GM19023 (cell line): Measurements from ENCODE around the gene KLK7.

ENCODE experiments used
- ATAC-seq: cut with Tn5 transposase; IDR thresholded peaks from one replicate; pipeline ENCODE4 v1.9.1; 2021; ENCODE audit warnings: mild to moderate bottlenecking, moderate library complexity; ENCODE audit not compliant: unreplicated experiment

KLK7 gene

DNA sequence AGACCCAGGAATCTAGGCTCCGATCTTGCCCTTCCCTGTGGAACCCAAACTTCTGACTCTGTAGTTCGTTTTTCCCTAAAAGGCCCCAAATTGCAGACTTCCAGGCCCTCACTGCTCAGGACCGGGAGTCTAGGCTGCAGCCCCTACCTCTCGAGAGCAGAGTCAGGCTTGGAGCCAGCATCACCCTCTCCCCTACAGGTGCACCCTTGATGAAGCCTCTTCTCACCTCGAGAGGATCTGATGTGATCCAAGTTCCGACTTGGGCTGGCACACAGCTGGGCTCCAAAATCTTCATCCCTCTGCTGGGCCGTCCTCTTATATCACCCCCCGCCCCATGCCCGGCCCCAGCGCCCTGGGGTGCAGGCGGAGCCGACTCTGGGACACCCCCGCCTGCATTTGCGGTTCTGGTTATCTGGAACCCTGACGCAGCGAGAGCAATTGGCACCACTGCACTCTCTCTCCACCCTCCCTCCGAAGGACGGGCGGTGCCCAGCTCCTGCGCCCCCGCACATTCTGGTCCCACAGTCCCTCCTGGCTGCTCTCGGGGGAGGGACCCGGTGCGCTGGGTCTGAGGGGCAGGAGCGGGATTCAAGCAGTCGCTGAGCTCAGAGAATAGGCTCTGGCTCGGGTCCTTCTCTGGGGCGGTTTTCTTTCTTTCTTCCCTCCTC, at the start of gene KLK7:
Gene KLK7 (minus strand): TSS at position 293 of the 668 bp plus-strand sequence. CDS start 1,518 bp downstream, outside the sequence.
- ATAC-seq, result no peak

DNA sequence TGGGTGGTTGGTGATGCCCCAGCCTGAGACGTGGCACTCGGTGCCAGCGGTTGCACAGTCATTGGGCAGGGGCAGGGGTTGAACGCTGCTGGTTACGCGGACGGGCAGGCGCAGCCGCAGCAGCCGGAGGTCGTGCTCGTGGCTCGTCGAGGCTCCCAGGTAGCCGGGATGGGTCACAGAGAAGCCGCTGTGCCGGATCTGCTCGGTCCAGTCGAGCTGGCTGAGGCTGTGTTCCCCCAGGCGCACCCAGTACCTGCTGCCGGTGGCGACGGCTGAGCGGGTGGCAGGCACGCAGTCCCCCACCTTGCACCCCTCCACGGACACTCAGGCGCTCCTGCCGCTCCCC, 48.1 kb upstream of the KLK7 start:
- no peak for ATAC-seq

DNA sequence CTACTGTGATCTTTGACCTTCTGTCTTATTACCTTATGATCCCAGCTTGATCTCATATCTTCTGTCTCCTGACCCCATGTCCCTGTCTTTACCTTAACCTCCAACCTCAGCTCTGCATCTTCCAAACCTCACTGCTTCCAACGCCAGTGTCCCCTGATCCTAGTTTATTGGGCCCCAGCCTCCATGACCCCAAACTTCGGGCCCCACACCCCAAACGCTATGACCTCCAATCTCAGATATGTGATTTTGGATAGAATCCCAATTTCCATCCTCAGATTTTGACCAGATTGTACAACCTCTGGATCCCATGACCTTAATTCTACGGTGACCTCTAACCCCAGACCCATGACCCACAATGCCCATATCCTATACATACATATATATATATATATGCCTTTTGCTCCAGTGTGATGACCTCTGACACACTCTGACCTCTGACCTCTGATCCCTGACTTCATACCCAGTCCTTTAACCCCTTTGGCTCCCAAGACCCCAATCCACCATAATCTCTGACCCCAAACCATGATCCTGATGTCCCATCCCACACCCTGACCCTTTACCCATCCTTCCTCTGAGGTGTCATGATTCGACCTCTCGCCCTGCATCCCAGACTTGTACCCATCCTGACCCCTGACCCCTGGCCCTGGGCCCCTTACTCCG, 47.6 kb upstream of the KLK7 start:
- no peak for ATAC-seq

DNA sequence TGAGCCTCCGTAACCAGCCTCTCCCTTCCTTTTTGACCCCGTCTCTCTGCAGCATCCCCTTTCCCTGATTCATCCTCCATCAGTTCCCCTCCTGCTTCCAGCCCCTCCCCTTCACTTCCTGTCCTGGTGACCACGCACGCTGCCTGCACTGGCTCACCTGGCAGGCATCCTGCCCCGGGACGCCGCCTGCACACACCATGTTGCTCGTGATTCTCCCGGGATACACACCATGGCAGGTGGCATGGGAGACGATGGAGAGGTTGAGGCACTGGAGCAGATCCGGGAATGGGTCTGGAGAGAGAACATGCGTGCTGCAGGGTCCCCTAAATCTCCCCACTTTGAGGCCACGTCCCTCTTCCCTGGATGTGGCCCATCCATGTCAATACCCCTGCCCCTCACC, 46.9 kb upstream of the KLK7 start:
- ATAC-seq, result no peak

DNA sequence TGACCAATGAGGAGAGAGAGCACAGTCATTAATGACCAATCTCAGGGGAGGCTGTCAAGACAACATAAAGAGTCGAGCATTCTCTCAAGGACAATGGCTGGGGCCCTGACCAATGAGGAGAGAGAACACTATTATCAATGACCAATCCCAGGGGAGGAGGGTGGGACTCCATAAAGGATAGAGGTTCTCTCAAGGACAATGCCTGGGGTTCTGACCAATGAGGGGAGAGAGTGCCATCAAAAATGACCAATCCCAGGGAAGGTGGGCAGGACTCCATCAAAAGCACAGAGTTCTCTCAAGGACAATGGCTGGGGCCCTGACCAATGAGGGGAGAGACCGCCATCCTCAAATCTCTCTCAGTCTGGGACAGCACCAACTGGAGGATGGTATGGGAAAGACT, 46.0 kb upstream of the KLK7 start:
- no peak for ATAC-seq

DNA sequence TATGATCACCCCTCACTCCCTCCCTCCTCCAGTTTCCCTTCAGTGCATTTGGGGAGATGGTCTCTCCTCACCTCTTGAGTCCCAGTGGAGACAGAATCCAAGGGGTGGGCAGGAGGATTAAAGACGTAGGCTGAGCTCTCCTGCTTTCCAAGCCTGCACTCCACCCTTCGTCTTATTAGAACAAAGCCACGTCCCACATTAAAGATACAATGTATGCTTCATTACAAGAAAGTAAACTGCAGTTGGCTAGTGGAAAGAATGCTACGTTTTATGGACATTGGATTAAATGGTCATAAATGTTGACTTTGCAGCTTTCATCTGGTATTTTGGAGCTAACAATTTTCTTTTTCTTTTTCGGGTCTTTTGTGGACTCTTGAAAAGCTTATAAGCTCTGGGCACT, 44.2 kb upstream of the KLK7 start:
- no peak for ATAC-seq

DNA sequence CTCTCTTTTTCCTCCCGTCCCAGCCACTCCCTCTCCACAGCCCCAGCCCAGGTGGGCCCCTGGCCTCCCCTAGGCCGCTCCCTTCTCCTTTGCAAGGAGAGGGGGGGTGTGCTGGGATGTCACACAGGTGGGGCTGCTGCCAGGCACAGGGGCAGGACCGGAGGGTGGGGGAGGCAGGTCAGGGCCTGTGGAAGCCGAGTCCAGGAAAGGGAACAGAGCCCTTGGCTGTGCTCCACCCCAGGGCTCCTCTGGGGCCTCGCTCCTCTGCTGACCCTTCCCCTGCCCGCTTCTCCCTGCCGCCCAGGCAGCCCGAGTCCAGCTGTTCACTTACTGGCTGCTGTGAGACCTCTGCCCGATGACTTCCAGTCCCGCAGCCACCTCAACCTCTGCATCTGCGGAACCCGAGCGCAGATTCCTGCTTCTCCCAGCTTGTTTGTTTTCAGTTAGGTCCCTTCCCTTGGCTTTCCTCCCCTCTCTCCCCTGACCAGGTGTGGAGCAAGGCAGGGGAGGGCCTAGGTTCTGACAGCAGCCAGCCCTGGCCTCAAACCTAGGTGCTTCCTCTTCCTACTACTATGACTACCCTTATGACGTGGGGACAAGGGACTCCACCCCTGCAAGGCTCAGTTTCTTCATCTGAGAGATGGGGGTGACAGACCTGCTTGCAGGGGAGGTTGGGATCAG, 43.5 kb upstream of the KLK7 start:
- ATAC-seq, result no peak

DNA sequence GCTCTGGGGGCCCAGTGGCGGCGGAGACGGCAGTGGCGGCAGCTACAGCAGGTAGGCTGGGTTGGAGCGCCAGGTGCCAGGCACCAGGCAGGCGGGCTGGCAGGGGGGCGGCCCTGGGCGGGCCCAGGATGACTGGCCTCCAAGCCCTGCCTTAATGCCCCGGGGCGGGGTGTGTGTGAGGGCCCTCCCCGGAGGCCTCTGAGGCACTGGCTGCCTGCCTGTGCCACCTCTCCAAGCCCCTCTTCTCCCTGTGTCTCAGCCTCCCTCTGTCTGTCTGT, 42.8 kb upstream of the KLK7 start, which contains the start of gene KLK11:
Gene KLK11 (minus strand): TSS at position 63 of the 278 bp plus-strand sequence. CDS start 985 bp downstream, outside the sequence.
- ATAC-seq, result no peak

DNA sequence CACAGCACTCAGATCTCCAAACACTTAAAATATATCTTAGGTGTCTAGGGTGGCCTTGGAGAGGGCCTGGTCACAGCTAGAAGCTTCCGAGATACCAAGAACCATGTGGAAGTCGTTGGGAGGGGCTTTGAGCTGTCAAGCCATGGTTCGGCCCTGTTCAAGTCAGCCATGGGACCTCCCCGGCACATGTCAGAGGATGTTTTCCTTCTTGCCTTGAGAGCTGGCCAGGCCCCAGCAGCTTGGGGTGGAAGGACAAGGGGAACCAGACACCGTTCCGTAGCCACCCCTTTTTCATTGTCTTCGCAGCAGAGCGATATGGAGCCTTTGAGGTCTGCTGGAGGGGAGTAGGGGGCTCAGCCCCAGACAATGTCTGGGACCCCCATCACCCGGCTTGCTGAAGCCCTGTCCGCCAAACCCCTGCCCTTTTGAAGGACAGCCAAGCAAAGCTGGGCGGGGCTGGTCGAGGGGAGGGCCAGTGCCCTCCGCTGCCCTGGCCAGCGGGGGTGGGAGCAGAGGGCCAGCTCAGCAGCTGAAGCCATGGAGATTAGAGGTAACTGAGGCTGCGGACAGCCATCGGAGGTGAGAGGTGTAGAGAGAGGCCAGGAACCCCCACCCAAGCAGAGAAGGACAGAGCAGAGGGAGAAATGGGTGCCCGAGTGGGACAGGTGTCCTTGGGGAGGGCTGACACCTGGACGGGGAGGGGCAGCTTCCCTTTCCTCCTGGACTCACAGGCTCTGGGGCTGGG, 42.3 kb upstream of the KLK7 start:
- ATAC-seq, result no peak

DNA sequence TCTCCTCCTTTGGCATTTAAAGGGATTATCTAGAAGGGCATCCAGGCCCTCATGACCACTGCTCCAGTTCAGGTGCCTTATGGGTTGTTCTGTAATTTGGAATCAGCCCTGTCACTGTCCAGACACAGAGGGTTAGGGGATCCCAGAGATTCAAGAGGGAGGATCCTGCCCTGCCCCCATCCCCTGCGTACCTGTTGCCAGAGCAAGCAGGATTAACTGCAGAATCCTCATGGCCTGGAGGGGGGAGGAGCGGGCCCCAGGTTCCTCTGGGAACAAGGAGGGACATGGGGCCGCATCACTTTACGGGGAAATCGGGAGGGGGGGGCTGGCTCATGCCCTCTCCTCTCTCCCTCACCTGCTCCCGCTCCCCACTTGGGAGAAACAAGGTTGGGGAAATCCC, 41.7 kb upstream of the KLK7 start:
- no peak for ATAC-seq

DNA sequence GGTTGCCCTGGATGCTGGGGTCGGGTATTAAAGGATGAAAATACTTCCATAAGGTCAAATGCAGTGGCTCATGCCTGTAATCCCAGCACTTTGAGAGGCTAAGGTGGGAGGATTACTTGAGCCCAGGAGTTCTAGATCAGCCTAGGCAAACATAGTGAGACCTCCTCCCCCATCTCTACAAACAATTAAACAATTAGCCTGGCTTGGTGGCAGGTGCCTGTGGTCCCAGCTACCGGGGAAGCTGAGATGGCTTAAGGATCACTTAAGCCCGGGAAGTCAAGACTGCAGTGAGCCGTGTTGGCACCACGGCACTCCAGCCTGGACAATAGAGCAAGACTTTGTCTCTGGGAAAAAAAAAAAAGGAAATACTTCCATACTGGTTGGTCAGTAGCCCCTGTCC, 41.2 kb upstream of the KLK7 start:
- no peak for ATAC-seq

DNA sequence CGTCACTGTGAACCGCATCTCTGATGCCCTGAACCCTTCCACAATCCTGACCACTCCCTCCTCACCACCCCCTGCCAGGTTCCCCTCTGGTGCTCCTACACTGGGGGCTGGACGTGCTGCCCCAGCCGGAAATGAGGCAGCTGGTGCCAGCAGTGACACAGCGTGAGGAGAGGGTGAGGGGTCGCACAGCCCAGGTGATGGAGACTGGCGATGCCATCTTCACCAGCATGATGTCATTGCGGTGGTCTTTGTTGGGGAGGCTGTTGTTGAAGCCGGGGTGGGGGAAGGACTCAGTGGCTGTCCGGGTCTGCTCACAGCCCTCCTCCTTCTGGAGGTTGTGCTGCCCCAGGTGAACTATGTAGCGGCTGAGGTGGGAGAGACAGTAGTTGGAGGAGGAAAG, 40.2 kb upstream of the KLK7 start:
- ATAC-seq, result no peak

DNA sequence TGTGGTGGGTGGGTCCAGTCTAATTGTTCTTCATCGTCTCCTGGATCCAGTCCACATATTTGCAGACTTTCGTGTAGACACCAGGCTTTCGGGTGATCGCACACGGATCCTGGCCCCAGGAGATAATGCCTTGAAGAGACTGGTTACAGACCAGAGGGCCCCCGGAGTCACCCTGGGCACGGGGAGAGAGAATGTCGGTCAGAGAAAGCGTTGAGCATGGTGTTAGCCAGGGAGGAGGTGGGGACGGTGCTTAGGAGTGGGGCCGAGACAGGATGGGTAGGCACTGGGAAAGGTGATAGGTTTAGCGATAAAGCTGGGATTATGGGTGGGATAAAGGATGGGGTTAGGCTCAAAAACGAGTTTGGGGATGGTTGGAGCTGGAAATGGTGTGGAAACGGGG, 38.8 kb upstream of the KLK7 start:
- no peak for ATAC-seq

DNA sequence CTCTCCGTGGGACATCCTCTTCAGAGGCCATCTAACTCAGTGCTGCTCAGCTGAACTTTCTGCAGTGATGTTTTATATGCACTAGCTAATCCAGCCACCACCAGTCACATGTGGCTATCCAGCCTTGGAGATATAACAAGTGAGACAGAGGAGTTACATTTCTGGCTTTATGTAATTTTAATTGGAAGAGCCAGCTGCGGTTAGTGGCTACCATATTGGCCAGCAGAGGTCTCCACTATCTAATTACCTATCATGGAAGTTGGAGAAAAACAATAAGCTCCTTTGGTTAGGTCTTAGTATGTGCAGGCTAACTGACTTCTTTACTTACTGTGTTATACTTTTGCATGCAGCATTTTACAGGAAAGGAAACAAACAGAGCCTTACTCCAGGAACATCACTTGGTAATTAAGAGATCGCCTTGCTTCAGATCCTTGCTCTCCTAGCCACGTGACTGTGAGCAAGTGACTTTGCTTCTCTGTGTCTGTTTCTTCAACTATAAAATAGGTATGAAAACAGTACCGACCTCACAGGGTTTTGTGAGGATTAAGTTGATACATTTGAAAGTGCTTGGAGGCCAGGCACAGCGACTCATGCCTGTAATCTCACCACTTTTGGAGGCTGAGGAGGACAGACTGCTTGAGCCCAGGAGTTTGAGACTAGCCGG, 37.4 kb upstream of the KLK7 start:
- ATAC-seq, result no peak

DNA sequence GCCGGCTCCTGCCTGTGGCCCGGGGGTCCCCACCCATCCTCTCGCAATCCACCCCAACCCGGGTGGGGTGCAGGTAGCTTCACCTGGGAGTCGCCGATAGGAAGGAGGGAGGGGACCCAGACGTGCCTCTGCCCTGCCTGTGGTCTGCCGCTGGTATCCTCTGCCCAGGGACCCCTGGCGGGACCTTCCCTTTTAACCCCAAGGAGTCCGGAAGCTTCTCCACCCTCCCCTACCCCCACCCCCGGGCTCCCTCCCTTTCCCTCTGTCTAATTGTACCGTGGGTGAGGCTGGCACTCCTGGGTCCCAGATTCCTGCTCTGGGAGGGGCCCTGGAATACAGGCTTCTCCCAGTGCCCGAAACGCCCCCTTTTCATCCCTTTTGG, 35.8 kb upstream of the KLK7 start, which contains the start of gene KLK10:
Gene KLK10 (minus strand): TSS at position 166 of the 382 bp plus-strand sequence. CDS start 579 bp downstream, outside the sequence.
- no peak for ATAC-seq

DNA sequence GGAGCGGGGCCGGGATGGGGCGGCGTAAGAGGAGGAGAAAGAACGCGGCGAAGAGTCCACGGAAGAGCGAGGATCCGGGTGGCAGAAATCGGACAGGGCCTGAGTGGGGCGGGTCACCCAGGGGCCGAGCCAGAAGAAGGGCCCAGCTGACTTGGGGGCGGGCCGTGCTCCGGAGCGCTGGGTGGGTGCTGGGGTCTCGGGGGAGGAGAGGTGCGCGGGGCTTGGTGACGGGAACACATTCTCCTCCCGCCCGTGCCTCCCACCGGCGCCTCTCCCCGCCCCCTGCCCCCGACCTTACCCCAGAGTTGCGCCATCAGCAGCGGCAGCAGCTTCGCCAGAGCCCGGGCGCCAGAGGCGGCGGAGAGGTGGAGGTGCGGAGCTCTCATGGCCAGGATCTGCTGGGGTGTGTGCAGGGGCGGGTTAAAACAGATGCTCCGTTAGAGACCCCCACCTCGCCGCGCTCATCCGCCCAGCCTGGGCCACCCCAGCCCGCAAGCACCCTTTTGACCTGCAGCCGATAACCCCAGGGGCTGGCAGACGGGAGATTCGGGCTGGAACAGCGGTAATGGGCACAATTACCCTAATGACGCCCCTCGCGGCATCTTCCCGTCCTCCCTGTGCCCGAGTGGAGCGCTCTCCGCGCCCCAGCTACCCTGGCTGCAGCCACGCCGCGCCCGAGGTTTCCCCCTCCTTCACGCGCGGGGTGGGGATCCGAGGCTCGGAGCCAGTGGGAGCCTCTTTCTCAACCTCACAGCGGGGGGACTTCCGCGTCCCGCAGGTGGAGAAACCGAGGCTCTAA, 35.2 kb upstream of the KLK7 start:
- ATAC-seq, result no peak

DNA sequence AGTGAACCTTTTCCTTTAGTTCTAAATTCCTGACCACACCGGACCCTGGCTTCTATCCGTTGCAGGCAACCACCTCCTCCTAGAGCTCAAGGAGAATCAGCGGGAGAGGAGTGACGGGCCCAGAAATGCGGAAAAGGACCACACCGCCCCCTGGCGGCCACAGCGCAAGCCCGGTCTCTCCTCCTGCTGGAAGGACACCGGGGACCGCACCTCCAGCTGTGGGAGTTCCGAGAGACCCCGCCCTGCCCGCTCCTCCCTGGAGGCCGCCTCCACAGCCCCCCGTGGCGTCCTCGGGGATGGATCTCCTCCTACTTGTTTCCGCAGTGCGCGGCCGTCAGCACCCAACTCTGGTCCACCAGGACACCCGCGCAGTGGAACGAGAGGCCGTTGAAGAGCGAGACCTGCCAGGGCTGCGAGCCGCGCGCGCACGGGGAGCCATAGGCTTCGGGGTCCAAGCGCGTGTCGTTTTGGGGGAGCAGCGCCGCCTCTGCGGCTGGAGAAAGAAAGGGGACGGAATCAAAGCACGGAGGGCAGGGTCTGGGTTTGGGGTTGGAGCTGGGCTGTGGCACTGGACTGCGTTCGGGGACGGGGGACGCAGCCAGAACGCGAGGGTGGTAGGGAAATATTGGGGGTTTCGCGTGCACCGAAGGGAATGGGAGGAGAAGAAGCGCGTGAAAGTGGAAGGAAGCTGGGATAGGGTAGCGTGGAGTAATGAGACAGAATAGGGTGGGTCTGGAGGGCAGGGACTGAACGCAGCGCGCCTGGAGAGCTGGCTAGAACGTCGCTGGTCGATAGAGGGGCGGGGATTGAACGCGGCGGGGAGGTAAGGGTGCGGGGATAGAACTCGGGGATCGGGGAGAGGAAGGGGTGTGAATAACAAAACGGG, 33.3 kb upstream of the KLK7 start:
- ATAC-seq, result no peak

DNA sequence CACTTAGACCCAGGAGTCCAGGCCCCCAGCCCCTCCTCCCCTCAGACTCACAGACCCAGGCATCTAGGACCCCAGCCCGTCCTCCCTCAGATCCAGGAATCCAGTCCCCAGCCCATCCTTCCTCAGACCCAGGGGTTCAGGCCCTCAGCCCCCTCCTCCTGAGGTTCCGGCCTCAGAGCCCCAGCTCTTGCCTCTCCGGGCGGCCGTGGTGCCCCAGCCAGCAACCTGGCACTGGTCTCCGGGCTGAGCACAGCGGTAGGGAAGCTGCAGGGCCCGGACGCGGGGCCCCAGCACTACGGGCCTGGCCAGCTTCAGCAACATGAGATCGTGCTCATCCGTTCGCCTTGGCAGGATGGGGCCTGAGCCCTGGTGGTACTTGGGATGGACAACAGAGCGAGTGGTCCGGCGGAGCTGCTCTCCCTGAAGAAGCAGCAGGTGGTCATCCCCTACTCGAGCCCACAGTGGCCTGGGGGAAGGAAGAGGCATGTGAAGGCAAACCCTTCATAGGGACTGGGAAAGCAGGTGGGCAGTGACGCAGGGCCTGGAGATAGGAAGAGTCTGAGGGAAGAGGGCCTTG, 32.1 kb upstream of the KLK7 start:
- no peak for ATAC-seq

DNA sequence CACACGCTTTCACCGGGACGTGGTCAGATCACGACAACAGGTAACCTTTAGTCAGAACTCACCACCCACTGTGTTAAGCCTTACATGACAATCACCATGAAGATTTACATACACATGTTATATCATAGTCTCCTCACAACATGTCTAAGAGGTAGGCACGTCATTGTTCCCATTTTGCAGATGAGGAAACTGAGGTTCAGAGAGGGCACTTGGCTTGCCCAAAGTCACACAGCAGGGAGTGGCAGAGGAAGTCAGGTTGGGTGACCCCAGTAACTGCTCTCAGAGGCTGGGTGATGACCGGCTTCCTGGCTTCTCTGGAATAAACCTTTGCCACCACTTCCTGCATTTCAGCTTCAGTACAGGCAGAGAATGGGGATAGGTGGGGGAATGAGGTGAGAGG, 30.5 kb upstream of the KLK7 start:
- ATAC-seq, result no peak
